Right renal pelvis (tissue), 4 donors: ENCODE results near the gene CCDC9. TPM values are rescaled to one million over a fixed set of nuclear protein-coding genes. Genes with fewer than 3 reads are reported as not detected.
A peak's percentile ranks its signal among the peaks of the same experiment; 100 is the strongest.
"Not testable (repeated sequence)": the region's sequence is repeated elsewhere in the genome, so short reads cannot be mapped to it uniquely, and the experiment has no call there.

Source experiments
- DNase-seq, 4 donors: peaks; one replicate each; pipeline ENCODE4 v3.0.0-alpha.2; 2013; ENCODE audit warnings: low read depth in 4 of 4, low spot score in 3 of 4, missing footprints in 1 of 4
- polyA plus RNA-seq, 4 donors: library from polyadenylated mRNA; unstranded; fragments of 120-200 nt; gene quantifications; one replicate each; pipeline ENCODE4 v1.2.1, GENCODE V29; 2013; ENCODE audit not compliant: insufficient read length in 4 of 4

The CCDC9 gene
- polyA plus RNA-seq, 4 donors: 19.6 to 29.4 (median 22.0) TPM

DNA sequence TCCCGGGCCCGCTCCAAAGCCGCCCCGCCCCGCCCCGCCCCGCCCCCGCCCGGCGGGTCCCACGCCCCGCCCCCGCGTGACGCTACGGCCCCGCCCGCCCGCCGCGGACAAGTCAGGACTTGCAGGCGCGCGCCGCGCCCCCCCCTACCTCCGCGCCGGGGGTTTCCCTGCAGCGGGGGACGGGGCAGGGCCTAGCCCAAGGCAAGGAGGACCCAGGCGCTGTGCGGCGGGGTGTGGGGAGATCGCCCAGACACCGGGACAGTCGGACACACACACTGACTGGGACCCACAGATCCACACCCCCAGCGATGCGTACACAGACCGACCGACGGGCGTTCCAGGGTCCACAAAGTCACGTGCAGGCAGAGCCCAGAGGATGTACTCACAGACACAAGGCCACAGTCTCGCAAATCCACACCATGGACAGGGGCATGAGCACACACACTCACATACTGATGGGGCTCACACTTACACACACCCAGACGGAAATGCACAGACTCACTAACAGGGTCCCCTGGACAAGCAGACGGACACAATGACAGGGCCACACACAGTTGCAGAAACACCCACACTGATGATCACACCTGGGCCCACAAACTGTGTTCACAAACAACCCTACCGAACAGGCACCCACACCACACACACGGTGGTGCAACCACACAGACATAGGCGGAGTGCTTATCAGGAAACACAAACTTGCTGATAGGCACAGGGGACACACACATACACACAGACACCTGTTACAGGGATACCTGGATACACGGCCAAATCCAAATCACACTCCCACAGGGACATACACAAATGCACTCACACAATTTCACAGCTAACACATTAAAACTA lies 24.9 kb upstream of the CCDC9 start:
- no peak for DNase-seq

GRCh38 chr19:47232422-47233211 lies 23.7 kb upstream of the CCDC9 start:
- no peak for DNase-seq

GRCh38 chr19:47236072-47236675 lies 20.2 kb upstream of the CCDC9 start:
- no peak for DNase-seq

DNA sequence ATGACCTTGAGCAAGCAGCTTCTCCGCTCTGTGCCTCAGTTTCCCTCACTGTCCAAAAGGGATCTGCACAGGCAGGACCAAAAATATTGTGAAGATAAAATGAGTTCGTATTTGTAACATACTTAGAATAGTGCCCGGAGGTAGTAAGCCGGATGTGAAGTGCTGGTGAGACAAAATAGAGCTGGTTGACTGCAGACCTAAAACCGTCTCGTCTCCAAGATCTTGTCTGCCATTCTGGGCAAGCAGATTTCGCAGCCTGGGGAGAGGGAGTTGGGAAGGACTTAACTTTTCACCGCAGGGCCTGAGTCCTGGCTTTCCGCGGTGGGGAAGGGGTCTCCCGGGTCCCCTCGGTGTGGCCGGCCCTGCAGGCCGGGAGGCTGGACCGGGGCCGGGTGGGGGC lies 17.2 kb upstream of the CCDC9 start:
- no peak for DNase-seq

DNA sequence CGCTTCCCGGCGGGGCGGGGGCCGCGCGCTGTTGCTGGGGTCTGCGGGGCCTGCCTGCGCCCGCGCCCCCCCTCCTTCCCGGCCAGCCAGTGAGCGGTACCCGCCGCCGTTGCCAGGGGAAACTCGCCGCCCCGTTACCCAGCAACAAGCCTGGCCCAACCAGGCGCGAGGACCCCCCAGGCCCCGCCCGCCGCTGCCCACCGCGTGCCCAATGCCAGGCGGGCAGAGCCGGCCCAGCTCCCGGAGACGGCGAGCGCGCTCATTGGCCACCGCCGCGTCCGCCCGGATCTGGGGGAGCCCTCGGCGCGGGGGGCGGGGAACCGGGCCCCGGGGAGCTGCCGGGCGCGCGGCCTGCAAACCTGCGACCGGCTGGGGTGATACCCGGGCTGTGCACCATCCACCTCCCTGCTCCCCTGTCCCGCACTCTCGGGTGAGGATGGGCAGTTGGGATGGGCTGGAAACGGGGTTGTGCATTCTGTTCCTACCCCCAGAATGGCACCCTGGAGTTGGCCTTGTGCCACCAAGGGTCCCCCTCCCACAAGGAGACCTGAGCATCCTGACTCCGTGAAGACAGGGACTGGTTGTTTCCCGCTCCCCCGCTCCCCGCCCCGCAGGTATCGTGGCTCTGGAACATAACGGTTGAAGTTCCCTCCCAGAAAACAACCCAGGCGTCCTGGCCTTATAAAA lies 16.6 kb upstream of the CCDC9 start:
- no peak for DNase-seq

GRCh38 chr19:47240556-47240955 lies 15.8 kb upstream of the CCDC9 start:
- no peak for DNase-seq

DNA sequence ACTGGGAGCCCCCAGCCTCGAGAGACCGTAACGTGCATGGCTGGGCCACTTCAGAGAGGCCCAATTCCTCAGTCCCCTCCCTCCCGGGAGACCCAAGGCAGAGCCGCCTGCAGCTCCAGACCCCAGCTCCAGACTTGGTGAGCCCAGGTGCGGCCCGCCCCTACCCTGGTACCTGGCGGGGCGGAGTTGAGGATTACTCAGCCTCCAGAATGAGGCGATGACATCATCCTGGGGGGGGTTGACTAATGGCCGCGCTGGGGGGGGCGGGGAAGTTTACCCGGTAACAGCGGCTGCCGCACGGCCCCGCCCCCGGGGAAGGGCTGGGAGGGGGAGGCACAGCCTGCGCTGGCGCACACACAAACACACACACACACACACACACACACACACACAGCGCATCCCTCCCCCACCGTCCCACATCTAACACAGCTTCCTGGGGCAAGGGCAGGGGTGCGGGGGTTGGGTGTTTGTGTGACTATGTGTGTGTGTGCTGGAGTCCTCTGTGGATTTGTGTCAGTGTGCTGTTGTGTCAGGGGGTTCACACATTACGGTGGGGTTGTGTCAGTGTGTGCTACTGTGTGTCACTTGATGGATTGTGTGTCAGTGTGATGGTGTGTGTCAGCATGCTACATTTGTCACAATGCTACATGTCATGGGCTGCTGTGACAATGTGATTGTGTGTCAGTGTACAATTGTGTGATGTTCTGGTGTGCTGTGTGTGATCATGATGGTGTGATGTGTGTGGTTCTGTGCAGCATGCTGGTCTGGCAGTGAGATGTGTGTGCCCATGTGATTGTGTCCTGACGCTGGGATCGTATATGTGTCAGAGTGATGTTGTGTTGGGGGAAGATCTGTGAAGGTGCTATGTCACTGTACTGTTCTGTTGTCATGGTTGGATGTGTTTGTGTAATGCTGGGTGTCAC lies 15.1 kb upstream of the CCDC9 start:
- no peak for DNase-seq

DNA sequence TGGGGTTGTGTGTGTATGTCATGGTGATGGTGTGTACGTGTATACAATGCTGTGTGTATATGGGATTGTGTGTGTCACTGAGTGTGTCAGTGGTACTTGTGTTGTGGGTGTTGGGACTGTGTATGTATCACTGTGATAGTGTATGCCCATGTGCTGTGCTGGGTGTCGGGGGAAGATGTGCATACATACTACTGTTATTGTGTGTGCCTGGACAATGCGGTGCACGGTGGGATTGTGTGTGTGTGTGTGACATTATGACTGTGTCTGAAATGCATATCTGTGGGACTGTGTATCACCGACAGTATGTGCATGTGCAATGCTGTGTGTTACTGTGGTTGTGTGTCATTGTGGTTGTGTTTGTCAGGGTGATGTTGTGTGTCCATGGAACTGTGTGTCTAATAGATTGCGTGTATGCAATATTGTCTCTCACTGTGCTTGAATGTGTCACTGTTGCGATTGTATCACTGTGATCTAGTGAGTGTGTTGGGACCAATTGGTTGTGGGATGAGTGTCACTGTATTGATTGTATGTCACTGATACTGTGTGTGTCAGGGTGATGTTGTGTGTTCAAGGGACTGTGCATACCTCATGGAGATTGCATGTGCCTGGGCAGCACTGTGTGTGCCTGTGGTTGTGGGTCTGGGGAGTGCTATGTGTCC lies 14.3 kb upstream of the CCDC9 start:
- no peak for DNase-seq

DNA sequence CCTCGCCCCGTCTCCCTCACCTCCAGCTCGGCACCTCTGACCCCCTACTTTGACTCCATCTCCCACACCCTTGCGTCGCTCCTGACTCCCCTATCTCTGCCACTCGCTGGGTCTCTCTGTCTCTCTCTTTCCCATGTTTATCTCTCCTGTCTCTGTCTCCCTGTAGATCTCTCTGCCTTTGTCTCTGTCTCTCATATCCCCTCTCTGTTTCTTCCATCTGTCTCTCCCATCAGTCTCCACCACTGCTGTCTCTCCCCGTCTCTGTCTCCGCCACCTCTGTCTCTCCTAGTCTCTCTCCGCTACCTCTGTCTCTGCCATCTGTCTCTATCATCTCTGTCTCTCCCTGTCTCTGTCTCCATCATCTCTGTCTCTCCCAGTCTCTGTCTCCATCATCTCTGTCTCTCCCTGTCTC lies 13.0 kb upstream of the CCDC9 start:
- no peak for DNase-seq

DNA sequence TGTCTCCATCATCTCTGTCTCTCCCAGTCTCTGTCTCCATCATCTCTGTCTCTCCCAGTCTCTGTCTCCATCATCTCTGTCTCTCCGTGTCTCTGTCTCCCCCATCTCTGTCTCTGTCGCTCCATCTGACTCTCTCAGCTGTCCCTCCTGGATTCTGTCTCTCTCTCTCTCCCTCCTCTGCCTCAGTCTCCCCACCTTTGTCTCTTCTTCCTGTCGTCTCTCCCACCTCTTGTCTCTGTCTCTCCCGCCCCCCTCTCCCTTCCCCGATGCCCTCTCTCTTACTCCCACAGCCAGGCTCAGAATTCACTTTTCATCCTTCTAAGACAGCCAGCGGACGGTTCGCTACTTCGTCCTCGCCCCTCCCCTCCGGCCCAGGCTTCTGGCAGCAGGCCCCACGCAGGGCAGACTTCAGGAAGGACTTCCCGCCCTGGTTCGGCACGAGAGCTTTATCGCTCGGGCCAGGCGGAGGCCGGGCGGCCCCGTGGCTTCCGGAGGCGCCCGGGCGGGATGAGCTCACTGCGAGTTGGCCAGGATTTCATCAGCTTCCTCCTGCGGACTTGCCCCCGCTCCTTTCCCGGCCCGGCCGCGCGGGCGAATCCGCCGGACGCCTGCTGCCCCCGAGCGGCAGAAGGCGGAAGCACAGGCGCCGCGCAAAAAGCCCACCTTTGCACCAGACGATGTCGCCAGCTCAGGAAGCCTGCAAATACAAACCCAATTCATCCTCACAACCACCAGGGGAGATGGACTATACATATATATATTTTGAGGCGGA lies 12.4 kb upstream of the CCDC9 start:
- DNase-seq: peak; percentile 77 to 86 (median 82)

- no peak for DNase-seq
Measured at GRCh38 chr19:47247308-47247990, 8.9 kb upstream of the CCDC9 start.

DNA sequence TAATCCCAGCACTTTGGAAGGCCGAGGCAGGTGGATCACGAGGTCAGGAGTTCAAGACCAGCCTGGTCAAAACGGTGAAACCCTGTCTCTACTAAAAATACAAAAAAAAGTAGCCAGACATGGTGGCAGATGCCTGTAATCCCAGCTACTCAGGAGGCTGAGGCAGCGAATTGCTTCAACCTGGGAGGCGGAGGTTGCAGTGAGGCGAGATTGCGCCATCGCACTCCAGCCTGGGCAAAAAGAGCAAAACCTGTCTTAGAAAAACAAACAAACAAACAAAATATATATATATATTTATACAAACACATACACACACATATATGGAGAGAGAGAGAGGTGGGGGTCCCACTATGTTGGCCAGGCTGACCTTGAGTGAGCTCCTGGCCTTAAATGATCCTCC lies 3.3 kb upstream of the CCDC9 start:
- DNase-seq: not testable (repeated sequence)

DNA sequence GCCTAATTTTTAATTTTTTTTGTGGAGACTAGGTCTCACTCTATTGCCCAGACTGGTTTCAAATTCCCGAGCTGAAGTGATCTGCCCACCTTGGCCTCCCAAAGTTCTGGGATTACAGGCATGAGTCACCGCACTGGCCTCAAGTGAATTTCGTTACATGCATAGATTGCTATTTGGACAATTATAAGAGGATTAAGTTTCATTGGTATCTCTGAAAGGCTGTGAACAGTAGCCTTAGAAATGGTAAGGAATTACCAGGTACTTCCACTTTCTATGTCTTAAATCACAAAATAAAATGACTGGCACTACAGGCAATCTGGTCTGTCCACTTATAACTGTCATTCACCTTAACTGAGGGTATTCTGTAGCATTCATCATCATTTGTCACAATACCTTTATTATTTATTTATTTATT lies 2.9 kb upstream of the CCDC9 start:
- no peak for DNase-seq

DNA sequence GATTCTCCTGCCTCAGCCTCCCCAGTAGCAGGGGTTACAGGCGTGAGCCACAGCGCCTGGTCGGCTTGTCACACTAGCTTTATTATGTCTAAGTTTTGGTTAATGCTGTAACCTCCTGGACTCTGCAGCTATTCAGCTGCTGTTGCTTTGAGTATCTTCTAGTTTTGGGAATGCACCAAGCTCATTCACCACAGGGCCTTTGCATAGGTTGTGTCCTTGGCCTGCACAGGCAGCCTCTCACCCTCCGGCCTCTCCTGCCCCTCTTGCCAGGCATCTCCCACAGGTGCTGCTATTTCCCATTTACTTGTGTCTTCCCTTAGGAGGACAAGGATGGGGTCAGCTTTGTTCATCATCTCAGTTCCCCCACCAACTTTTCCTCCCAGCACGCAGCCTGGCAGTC lies 2.4 kb upstream of the CCDC9 start:
- DNase-seq: no peak

- DNase-seq: peak; percentile 98 to 99 (median 98)
Measured at GRCh38 chr19:47256693-47257410, 527 bp downstream of the CCDC9 start.

GRCh38 chr19:47257411-47258169 lies 1.3 kb downstream of the CCDC9 start:
- DNase-seq: no peak

DNA sequence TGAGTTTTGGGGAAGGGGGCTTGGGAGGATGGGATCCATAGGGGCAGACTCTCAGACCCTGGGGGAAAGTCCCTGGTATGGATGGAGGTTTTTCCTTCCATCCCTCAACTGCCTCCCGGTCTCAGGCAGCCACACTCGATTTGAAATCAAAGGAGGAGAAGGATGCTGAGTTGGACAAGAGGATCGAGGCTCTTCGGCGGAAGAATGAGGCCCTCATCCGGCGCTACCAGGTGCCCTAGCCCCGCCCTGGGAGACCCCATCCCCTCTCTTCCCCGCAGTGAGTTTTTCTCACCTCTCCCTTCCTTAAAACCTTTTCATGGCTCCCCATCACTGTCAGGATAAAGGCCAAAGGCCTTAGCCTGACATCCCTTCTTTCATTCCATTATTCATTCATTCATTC lies 2.1 kb downstream of the CCDC9 start:
- no peak for DNase-seq
